ENCODE data around the gene GNG4.

GNG4 gene

DNA sequence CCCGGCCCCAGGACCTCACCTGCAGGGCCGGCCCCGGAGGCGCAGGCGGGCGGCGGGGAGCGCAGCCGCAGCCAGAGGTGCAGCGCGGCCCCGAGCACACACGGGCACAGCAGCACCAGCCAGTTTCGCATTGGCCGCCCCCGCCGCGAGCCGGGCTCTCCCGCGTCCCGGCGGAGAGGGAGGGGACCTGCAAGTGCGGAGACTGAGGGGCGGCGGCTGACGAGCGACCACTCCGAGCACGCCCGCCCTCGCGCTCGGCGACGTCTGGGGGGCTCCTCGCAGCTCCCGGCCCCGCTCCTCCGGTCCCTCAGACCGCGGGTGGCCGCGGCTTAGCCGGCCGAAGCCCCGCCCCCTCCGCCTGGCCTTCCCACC is 145.5 kb downstream of the GNG4 start, which contains the start of gene B3GALNT2:
B3GALNT2 (minus strand) TSS at position 331 of the 372 bp plus-strand sequence; CDS start at position 131, 200 bp downstream.
- TF ChIP-seq, protein P1, sequence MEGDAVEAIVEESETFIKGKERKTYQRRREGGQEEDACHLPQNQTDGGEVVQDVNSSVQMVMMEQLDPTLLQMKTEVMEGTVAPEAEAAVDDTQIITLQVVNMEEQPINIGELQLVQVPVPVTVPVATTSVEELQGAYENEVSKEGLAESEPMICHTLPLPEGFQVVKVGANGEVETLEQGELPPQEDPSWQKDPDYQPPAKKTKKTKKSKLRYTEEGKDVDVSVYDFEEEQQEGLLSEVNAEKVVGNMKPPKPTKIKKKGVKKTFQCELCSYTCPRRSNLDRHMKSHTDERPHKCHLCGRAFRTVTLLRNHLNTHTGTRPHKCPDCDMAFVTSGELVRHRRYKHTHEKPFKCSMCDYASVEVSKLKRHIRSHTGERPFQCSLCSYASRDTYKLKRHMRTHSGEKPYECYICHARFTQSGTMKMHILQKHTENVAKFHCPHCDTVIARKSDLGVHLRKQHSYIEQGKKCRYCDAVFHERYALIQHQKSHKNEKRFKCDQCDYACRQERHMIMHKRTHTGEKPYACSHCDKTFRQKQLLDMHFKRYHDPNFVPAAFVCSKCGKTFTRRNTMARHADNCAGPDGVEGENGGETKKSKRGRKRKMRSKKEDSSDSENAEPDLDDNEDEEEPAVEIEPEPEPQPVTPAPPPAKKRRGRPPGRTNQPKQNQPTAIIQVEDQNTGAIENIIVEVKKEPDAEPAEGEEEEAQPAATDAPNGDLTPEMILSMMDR (IDR thresholded peaks at IDR 0.05; ENCODE audit: control extremely low read depth, extremely low read depth, low read depth, missing control alignments): no peak
- DNase-seq (ENCODE audit: extremely low spot score): no peak
- ChIA-PET POLR2A (interaction anchor here (0.5 to 1.1 kb wide), 2 partner anchors 91 to 145 kb away, joined by 3 read pairs; no protein-coding TSS in a partner anchor), CTCF (interaction anchor here (0.7 to 3.3 kb wide), 35 partner anchors 7 to 1131 kb away, joined by 3 to 40 read pairs (median 4); partner anchors contain the start of gene COA6)

DNA sequence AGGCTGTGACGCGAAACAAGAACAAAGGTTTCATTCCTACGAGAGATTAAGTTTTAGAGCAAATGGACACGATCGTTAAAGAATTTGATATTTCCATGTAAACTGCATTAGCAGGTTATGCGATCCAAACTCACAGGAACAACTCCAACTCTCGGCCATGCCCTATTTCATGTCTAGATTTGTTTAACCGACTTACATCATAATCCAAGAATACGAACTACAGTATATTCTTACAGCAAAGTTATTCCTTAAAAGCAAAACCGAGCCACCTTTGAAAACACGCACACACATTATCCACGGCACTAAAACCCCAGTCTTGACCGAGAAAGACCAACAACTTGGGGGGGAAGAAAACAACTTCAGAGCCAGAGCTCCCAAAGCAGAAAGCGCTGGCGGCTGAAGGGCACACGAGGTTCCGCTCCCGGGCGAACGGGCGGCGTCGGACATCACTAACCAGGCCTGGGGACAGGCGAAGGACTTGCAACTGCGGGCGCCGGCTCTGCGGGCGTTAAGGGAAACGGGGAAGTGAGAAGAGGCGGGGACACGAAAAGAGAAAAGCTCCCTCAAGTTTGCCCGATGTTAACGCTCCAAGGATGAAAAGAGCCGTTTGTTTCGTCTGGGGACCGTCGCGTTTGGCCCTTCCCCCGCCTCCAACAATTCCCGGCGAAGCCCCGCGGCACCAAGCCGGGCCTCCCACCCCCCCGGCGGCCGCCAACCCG is 146.0 kb downstream of the GNG4 start:
- peak; percentile 47 for DNase-seq (ENCODE audit: extremely low spot score)
- POLR2A ChIA-PET: interaction anchor here (0.5 to 1.1 kb wide), 2 partner anchors 92 to 145 kb away, joined by 3 read pairs; no protein-coding TSS in a partner anchor
- CTCF ChIA-PET: interaction anchor here (0.7 to 3.3 kb wide), 31 partner anchors 7 to 1066 kb away, joined by 3 to 40 read pairs (median 4); no protein-coding TSS in a partner anchor
- TF ChIP-seq, protein P1 (IDR thresholded peaks at IDR 0.05; ENCODE audit: control extremely low read depth, extremely low read depth, low read depth, missing control alignments): no peak

- POLR2A ChIA-PET: interaction anchor here (0.6 kb wide), 1 partner anchor 394 kb away, joined by 5 read pairs; no protein-coding TSS in a partner anchor
- TF ChIP-seq, protein P1 (IDR thresholded peaks at IDR 0.05; ENCODE audit: control extremely low read depth, extremely low read depth, low read depth, missing control alignments): no peak
- CTCF ChIA-PET: interaction anchor here (1.0 to 3.3 kb wide), 7 partner anchors 9 to 469 kb away, joined by 3 to 40 read pairs (median 12); no protein-coding TSS in a partner anchor
- DNase-seq (ENCODE audit: extremely low spot score): no peak
Observed at GRCh38 chr1:235502601-235503402, 146.8 kb downstream of the GNG4 start.

DNA sequence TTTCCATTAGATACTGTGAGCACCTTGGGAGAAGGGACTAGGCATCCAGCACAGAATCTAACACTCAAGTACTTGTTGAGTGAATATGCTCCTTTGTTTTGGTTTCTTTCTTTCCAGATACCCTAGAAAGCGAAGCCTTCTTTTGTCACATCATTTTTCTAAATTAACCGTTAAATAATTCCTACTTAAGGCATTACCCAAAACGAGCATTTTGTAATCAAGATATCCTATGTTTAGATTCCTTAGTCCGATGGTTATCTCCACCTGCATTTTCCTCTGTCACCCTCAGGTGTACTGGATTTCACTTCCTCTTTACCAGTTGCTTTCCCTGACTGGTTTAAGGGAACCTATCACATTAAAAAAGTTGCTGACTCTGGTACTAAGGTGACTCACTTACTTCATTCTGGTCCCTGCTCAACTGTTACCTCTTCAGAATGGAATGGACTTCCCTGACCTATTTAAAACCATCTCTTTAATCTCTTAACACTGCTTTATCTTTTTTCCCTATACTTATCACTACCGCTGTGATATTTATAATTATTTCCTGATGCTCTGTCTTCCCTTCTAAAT is 148.5 kb downstream of the GNG4 start:
- ChIA-PET POLR2A (no interaction called here), CTCF (no interaction called here)
- TF ChIP-seq, protein P1 (IDR thresholded peaks at IDR 0.05; ENCODE audit: control extremely low read depth, extremely low read depth, low read depth, missing control alignments): no peak
- no peak for DNase-seq (ENCODE audit: extremely low spot score)

Data from GM10248 (cell line).